GM12874 (cell line): Measurements from ENCODE around the gene NDUFAF3.

Experiments used
- CTCF ChIP-seq: IDR thresholded peaks from 2 replicates; pipeline ENCODE4 v1.5.1; 2011; ENCODE audit warnings: low read depth, mild to moderate bottlenecking, control low read depth, low read length, moderate library complexity; ENCODE audit not compliant: insufficient read depth

The NDUFAF3 gene

DNA sequence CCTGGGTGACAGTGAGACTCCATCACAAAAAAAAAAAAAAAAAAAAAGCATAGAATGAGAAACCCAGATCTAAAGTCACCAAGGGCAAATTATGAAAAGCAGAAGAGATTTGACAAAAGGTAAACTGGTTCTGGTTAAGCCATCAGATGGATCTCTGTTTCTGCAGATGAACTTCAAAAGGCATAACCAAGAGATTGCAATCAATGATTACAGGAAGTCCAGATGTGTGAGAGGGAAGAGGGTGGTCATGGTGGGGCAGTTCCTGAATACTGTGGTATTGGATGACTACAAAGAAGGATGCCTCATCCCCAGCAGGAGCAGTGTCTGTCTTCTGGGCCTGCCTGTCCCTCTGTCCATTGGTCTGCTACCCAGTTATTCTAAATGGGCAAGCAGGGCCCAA is 28.1 kb upstream of the NDUFAF3 start:
- no peak for TF ChIP-seq CTCF

DNA sequence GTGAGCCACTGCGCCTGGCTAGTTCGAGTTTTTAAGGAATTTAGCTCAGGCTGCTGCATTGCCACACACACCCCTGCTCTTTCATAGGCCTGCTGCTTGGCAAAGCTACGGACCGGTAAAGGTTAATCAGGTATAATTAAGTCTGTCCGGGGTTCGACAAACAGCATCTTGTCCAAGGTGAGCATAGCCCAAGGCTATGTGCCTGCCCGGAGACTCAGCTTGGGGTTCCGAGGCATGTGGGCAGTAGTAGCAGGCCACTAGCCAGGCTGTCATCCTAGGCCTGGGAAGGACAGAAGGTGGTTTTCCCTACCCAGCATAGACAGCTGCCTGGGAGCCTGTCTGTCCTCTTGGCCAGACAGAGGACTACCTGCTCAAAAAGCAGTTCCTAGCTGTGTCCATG is 25.3 kb upstream of the NDUFAF3 start:
- no peak for TF ChIP-seq CTCF

- TF ChIP-seq CTCF = no peak
Observed at GRCh38 chr3:48997102-48997635, 24.8 kb upstream of the NDUFAF3 start.

DNA sequence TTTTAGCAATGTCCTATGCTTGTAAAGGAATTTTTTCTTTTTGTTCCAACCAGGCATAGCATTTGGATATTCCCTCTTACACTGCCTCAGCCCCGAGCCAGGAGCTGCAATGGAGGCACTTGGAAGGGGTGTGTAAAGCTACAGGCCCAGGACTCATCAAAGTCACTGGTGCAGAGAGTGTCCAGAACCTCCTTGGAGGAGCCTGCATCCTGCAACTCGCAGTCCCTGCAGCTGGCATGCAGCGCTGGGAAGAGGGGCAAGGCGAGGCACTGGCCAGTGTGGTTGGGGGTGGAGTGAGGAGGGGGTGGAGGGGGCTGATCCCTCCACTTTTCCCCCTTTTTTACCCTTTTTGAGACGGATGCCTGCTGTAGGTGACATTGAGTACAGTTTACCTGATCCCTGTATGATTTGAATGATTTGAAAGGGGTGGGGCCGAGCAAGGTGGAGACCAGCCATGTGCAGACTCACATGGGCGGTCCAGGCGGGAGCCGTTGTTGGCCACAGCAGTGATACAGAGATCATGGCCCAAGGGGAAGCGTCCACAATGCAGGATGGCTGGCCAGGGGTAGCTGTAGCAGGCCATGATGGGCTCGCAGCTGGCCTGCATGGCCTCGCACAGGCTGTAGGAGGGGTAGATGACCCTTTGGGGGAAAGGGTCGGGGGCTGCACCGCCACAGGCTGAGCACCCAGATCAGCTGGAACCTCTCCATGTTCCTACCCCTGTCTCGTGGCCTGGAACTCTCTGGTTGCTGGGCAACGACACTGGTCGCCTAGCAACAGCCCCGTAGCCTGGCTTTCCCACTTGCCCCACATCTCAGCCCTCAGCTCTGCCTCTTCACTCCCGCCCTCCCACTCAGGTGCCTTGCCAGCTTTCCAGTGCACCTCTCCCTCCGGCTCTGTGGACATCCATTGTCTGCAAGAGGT is 23.9 kb upstream of the NDUFAF3 start:
- no peak for TF ChIP-seq CTCF

GRCh38 chr3:48999085-48999858 is 22.6 kb upstream of the NDUFAF3 start:
- no peak for TF ChIP-seq CTCF

DNA sequence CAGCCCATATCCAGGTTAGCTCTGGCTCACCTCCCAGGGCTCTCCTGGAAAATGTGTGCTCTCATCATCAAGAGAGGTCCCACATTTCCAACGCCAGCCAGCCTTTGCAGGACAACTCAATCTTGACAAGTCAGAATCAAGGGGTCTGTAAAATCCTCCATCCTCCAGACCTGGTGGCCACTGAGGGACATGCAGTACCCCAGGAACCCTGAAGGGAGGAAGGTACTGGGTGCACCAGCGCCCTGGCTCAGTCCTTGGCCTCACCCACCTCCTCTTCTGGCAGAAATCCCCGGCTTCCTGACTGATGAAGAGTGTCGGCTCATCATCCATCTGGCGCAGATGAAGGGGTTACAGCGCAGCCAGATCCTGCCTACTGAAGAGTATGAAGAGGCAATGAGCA is 20.8 kb upstream of the NDUFAF3 start:
- TF ChIP-seq CTCF = no peak

DNA sequence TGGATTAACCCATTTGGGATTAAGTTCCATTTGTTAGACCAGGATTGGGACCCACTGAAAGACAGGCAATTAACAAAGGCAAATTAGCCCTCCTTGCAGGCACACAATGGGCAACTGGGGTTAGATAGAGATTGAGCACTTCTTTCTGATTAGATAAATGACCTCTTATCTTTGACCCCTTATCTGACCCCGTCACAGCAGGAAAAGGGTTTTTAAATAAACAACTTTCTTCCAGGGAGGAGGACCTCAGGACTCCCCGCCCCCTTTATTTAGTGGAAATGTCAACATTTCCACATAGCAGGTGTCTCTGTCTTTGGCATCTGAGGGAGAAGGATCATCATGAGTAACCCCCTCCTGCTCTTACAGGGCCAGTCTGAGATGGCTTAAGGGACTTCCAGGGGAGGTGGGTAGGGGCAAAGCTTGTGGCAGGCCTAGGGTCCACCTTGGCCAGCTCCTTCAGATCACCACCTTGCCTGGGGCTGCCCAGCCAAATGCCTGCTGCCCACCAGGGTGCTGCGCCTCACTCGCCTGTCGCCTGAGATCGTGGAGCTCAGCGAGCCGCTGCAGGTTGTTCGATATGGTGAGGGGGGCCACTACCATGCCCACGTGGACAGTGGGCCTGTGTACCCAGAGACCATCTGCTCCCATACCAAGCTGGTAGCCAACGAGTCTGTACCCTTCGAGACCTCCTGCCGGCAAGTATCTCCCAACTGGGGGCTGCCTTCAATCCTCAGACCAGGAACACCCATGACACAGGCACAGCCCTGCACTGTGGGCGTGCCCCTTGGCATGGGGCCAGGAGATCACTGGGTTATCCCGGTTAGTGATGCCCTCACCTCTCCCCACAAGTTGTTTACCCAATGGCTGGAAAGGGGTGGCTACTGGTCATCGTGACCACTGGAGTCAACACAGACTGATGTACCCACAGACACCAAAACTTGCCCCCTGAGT is 17.3 kb upstream of the NDUFAF3 start:
- TF ChIP-seq CTCF = no peak
